SH-SY5Y (cell line): Measurements from ENCODE around the gene SNRNP27.

Experiments
- GATA2 ChIP-seq: IDR thresholded peaks from 2 replicates; pipeline ENCODE4 v1.6.1; 2011; ENCODE audit warnings: mild to moderate bottlenecking, low read depth, low read length
- GATA3 ChIP-seq: IDR thresholded peaks from 2 replicates; pipeline ENCODE4 v1.6.1; 2011; ENCODE audit warnings: low read depth, mild to moderate bottlenecking, low read length, moderate library complexity

GRCh38 chr2:69948963-69949645 is 55.3 kb downstream of the SNRNP27 start:
- TF ChIP-seq GATA2 (no peak), GATA3 (no peak)
